C4-2B (cell line): ENCODE data around the gene NT5C1B.

Experiments
- CTCF ChIP-seq: fragments of 450-650 bp; conservative IDR thresholded peaks from 2 replicates; pipeline ENCODE4 v1.5.1; 2017; ENCODE audit warnings: mild to moderate bottlenecking
- ZFX ChIP-seq: fragments of 450-650 bp; IDR thresholded peaks from 2 replicates; pipeline ENCODE4 v1.6.1; 2017

GRCh38 chr2:18517386-18517785, 72.0 kb downstream of the NT5C1B start:
- TF ChIP-seq CTCF = no peak
- no peak for TF ChIP-seq ZFX
